ENCODE results near the gene PF4V1.

The PF4V1 gene

DNA sequence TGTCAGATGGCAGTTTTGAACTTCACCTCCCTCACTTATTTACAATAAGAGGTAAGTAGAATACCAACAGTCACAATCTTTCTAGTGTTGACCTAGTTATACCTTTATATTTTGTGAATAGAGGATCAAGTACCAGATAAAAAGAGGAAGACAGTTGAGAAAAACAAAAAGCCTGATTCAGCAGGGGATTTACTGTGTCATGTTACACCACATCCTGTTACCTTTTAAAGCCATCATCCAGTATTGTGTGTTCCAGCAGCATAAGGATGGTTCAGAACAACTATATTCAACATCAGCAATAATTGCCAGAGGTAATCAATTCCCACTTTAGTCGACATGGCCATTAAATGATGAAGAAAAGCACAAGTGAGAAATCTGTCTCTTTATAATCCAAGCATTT lies 38.0 kb upstream of the PF4V1 start:
- Histone ChIP-seq H3K4me1 (ENCODE audit: low read length) (0 out of 2 replicates have a peak, but pooled peaks cover 4% of the 10 kb centered on the region), H3K4me2 (ENCODE audit: low read length) (no peak overlapping the region), H3K36me3 (replicated peaks; ENCODE audit: low read depth, low read length) (no peaks in the 10 kb centered on the region), H3K9me3 (ENCODE audit: insufficient read depth, low read length) (no peaks in the 10 kb centered on the region), H4K20me1 (ENCODE audit: insufficient read depth, low read length) (no peaks in the 10 kb centered on the region), H3K27ac (ENCODE audit: low read length) (no peak overlapping the region), H3K79me2 (ENCODE audit: low read length) (no peaks in the 10 kb centered on the region), H3K4me3 (ENCODE audit: low read length) (no peak overlapping the region), H2AFZ (ENCODE audit: low read depth, low read length) (no peak overlapping the region), H3K27me3 (ENCODE audit: low read depth, low read length) (no peaks in the 10 kb centered on the region), H3K9ac (ENCODE audit: low read length) (no peak overlapping the region)
- TF ChIP-seq EZH2phosphoT487 (IDR thresholded peaks at IDR 0.05; ENCODE audit: low read depth), result no peak
- TF ChIP-seq, protein P1, sequence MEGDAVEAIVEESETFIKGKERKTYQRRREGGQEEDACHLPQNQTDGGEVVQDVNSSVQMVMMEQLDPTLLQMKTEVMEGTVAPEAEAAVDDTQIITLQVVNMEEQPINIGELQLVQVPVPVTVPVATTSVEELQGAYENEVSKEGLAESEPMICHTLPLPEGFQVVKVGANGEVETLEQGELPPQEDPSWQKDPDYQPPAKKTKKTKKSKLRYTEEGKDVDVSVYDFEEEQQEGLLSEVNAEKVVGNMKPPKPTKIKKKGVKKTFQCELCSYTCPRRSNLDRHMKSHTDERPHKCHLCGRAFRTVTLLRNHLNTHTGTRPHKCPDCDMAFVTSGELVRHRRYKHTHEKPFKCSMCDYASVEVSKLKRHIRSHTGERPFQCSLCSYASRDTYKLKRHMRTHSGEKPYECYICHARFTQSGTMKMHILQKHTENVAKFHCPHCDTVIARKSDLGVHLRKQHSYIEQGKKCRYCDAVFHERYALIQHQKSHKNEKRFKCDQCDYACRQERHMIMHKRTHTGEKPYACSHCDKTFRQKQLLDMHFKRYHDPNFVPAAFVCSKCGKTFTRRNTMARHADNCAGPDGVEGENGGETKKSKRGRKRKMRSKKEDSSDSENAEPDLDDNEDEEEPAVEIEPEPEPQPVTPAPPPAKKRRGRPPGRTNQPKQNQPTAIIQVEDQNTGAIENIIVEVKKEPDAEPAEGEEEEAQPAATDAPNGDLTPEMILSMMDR (IDR thresholded peaks at IDR 0.05; ENCODE audit: low read depth, low read length), result no peak

DNA sequence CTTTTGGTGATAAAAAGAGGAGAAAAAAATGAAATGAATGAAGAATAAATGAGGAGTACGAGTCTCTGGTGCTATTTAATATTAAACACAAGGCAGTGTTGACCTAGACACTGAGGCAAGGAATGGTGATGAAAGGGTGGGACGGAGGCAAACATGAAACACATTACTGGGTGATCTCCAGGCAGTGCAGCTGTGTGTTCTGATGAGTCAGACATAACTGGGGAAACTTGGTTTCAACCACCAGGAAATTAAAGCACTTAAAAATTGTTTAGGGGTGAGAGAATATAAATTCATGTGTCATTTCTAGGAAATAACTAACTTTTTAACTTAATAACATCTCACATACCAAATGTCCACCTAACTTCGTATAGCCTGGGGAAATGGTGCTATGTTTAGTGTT lies 36.3 kb upstream of the PF4V1 start:
- no peak overlapping the region for H2AFZ ChIP-seq (ENCODE audit: low read depth, low read length)

DNA sequence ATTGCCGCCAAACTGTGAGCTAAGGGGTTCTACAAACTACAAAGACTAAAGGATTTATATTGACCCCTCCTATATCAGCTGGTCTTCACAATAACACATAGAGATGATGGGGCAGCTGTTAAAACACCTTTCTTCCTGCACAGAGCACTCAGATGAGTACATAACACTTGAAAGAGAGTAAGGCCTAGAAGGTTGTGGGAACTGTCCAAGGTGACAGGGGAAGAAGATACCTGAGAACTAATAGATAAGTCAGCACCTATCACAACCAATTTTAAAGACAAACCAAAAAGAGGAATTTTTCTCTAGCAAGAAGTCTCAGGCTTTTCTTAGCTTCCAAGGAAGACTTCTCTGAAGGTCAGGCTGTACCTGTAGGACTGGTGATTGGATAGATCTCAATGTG lies 35.8 kb upstream of the PF4V1 start:
- no peak overlapping the region for H3K4me3 ChIP-seq (ENCODE audit: low read length)
- H3K27ac ChIP-seq (ENCODE audit: low read length), result no peak overlapping the region
- no peak overlapping the region for H3K9ac ChIP-seq (ENCODE audit: low read length)
- H4K20me1 ChIP-seq (ENCODE audit: insufficient read depth, low read length), result no peaks in the 10 kb centered on the region
- H3K4me1 ChIP-seq (ENCODE audit: low read length), result 0 out of 2 replicates have a peak, but pooled peaks cover 4% of the 10 kb centered on the region
- H3K27me3 ChIP-seq (ENCODE audit: low read depth, low read length), result no peaks in the 10 kb centered on the region
- H3K9me3 ChIP-seq (ENCODE audit: insufficient read depth, low read length), result no peaks in the 10 kb centered on the region
- no peaks in the 10 kb centered on the region for H3K36me3 ChIP-seq (replicated peaks; ENCODE audit: low read depth, low read length)
- H3K79me2 ChIP-seq (ENCODE audit: low read length), result no peaks in the 10 kb centered on the region
- TF ChIP-seq, protein P1 (IDR thresholded peaks at IDR 0.05; ENCODE audit: low read depth, low read length), result no peak
- TF ChIP-seq EZH2phosphoT487 (IDR thresholded peaks at IDR 0.05; ENCODE audit: low read depth), result no peak
- no peak overlapping the region for H2AFZ ChIP-seq (ENCODE audit: low read depth, low read length)
- H3K4me2 ChIP-seq (ENCODE audit: low read length), result no peak overlapping the region

More for the DNA sequence above, 36.3 kb upstream of the PF4V1 start:
- no peaks in the 10 kb centered on the region for H4K20me1 ChIP-seq (ENCODE audit: insufficient read depth, low read length)
- H3K4me2 ChIP-seq (ENCODE audit: low read length), result no peak overlapping the region
- no peak overlapping the region for H3K9ac ChIP-seq (ENCODE audit: low read length)
- H3K79me2 ChIP-seq (ENCODE audit: low read length), result no peaks in the 10 kb centered on the region
- no peaks in the 10 kb centered on the region for H3K9me3 ChIP-seq (ENCODE audit: insufficient read depth, low read length)
- TF ChIP-seq, protein P1 (IDR thresholded peaks at IDR 0.05; ENCODE audit: low read depth, low read length), result no peak
- TF ChIP-seq EZH2phosphoT487 (IDR thresholded peaks at IDR 0.05; ENCODE audit: low read depth), result no peak
- 0 out of 2 replicates have a peak, but pooled peaks cover 4% of the 10 kb centered on the region for H3K4me1 ChIP-seq (ENCODE audit: low read length)
- H3K36me3 ChIP-seq (replicated peaks; ENCODE audit: low read depth, low read length), result no peaks in the 10 kb centered on the region
- H3K27ac ChIP-seq (ENCODE audit: low read length), result no peak overlapping the region
- H3K4me3 ChIP-seq (ENCODE audit: low read length), result no peak overlapping the region
- no peaks in the 10 kb centered on the region for H3K27me3 ChIP-seq (ENCODE audit: low read depth, low read length)

DNA sequence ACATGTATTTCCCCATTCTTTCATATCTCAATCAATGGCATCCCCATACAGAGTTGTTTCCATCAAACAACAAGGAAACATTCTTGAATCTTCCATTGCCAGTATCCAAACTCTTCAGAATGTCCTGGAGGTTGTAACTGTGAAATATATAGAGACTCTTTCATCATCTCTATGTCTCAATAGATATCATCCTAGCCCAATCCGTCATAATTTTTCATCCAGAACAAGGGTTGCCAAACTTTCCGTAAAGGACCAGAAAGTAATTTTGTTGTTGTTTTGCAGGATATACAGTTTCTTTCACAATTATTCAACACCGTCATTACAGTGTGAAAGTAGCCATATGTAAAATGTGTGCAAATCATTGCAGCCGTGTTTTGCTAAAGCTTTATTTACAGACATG lies 31.8 kb upstream of the PF4V1 start:
- Histone ChIP-seq H3K9ac (ENCODE audit: low read length) (no peak overlapping the region), H3K4me2 (ENCODE audit: low read length) (no peak overlapping the region), H3K4me3 (ENCODE audit: low read length) (no peak overlapping the region), H3K36me3 (replicated peaks; ENCODE audit: low read depth, low read length) (no peaks in the 10 kb centered on the region), H3K27me3 (ENCODE audit: low read depth, low read length) (no peaks in the 10 kb centered on the region), H3K4me1 (ENCODE audit: low read length) (no peaks in the 10 kb centered on the region), H3K27ac (ENCODE audit: low read length) (no peak overlapping the region), H2AFZ (ENCODE audit: low read depth, low read length) (no peak overlapping the region), H4K20me1 (ENCODE audit: insufficient read depth, low read length) (no peaks in the 10 kb centered on the region), H3K9me3 (ENCODE audit: insufficient read depth, low read length) (no peaks in the 10 kb centered on the region), H3K79me2 (ENCODE audit: low read length) (no peaks in the 10 kb centered on the region)
- TF ChIP-seq EZH2phosphoT487 (IDR thresholded peaks at IDR 0.05; ENCODE audit: low read depth), result no peak
- TF ChIP-seq, protein P1 (IDR thresholded peaks at IDR 0.05; ENCODE audit: low read depth, low read length), result no peak
